Caco-2 (cell line): Measurements from ENCODE around the gene RGS6. TPM values are rescaled to one million over a fixed set of nuclear protein-coding genes. Genes with fewer than 3 reads are reported as not detected.

Source experiments
- BruUV-seq: library from RNA; stranded (reverse); fragments of 400-500 nt; replicated peaks from 2 replicates; lab custom pipeline; 2021; lab: Mats Ljungman, UMichigan
- CTCF ChIA-PET: fragments of 300-600 bp; sonication (Branson Sonifier 250); formaldehyde crosslinking; loops from one replicate; lab custom pipeline; 2022; ENCODE audit warnings: antibody characterized with exemption; lab: Charles Lee
- POLR2A ChIA-PET: fragments of 300-600 bp; sonication (Branson Sonifier 250); formaldehyde crosslinking; loops from one replicate; lab custom pipeline; 2022; ENCODE audit warnings: antibody characterized with exemption; lab: Charles Lee
- DNase-seq, 2 experiments: peaks; one replicate each; pipeline versions ENCODE4 v3.0.0 to v3.0.0-alpha.2; 2020 to 2022
- H3K27me3 ChIP-seq: replicated peaks from 2 replicates; pipeline ENCODE4 v1.6.0; 2011; ENCODE audit warnings: low read length; ENCODE audit not compliant: control insufficient read depth, insufficient read depth
- H3K36me3 ChIP-seq: 2 replicates; pipeline ENCODE4 v1.5.1; 2011; ENCODE audit warnings: low read length; ENCODE audit not compliant: control insufficient read depth, insufficient read depth
- H3K4me1 ChIP-seq: fragments of 250-450 bp; sonication (Bioruptor Pico); 2 replicates; pipeline ENCODE4 v1.5.1; 2020; ENCODE audit warnings: mild to moderate bottlenecking
- H3K4me3 ChIP-seq: 2 replicates; pipeline ENCODE4 v1.5.1; 2011; ENCODE audit warnings: low read depth, mild to moderate bottlenecking, control low read depth, low read length
- H3K9me3 ChIP-seq: fragments of 250-450 bp; sonication (Bioruptor Pico); 2 replicates; pipeline ENCODE4 v1.5.1; 2020; ENCODE audit warnings: mild to moderate bottlenecking, moderate library complexity
- H3K27ac Mint-ChIP-seq: one replicate; pipeline ENCODE4 v1.8.0; 2022; ENCODE audit warnings: mixed read lengths; ENCODE audit not compliant: unreplicated experiment
- H3K27me3 Mint-ChIP-seq: one replicate; pipeline ENCODE4 v1.8.0; 2022; ENCODE audit warnings: mixed read lengths; ENCODE audit not compliant: insufficient read depth, unreplicated experiment
- H3K36me3 Mint-ChIP-seq: one replicate; pipeline ENCODE4 v1.8.0; 2022; ENCODE audit warnings: mild to moderate bottlenecking, mixed read lengths; ENCODE audit not compliant: insufficient read depth, unreplicated experiment
- H3K4me1 Mint-ChIP-seq: one replicate; pipeline ENCODE4 v1.8.0; 2022; ENCODE audit warnings: low read depth, mixed read lengths; ENCODE audit not compliant: unreplicated experiment
- H3K4me3 Mint-ChIP-seq: one replicate; pipeline ENCODE4 v1.8.0; 2022; ENCODE audit warnings: mild to moderate bottlenecking, moderate library complexity, mixed read lengths; ENCODE audit not compliant: unreplicated experiment
- H3K9me3 Mint-ChIP-seq: one replicate; pipeline ENCODE4 v1.8.0; 2022; ENCODE audit warnings: mixed read lengths; ENCODE audit not compliant: unreplicated experiment
- CTCF ChIP-seq, 2 experiments: fragments of 200-600 bp in 1 of 2; IDR thresholded peaks; 1 replicate in 1 of 2; 2 replicates in 1 of 2; pipeline versions ENCODE4 v1.5.1 to v1.8.0; 2011 to 2022; ENCODE audit warnings: antibody characterized with exemption in 1 of 2, control low read depth in 1 of 2, inconsistent platforms in 1 of 2, low read depth in 1 of 2, low read length in 1 of 2, mild to moderate bottlenecking in 1 of 2, moderate library complexity in 1 of 2; ENCODE audit not compliant: insufficient read depth in 1 of 2, severe bottlenecking in 1 of 2, unreplicated experiment in 1 of 2
- intact Hi-C: fragments of 100-400 bp; cut with micrococcal nuclease; formaldehyde crosslinking; loops from one replicate; pipeline ENCODE4 v1.10.0; 2022; ENCODE audit not compliant: unreplicated experiment
- total RNA-seq: library from RNA; stranded (reverse); gene quantifications from 2 replicates; pipeline ENCODE4 v1.2.3, GENCODE V29; 2022

The RGS6 gene
- total RNA-seq, 1 experiment from 2014 or later, result not detected

GRCh38 chr14:72408020-72408419 is 475.8 kb downstream of the RGS6 start:
- no peak overlapping the region for H3K4me3 Mint-ChIP-seq
- ChIA-PET CTCF (interaction anchor here (0.7 kb wide), 1 partner anchor 32 kb away, joined by 3 read pairs; no protein-coding TSS in a partner anchor), POLR2A (no interaction called here)

DNA sequence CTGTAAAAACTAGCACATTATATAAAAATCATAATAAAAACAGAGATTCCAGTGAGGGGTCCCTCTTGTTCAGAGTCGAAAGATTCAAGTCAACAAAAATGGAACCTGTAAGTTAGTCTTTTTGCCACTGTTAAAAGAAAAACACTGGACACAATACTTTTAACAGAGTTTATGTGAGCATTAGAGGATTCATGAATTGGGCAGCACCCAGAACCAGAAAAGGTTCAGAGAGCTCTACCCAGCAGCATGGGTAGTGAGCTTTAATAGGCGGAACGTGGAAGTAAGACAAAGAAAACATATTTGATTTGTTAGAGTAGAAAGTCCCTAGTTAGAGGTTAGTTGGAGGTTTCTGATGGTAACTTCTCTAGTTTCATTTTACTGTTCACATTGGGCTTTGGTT is 476.8 kb downstream of the RGS6 start:
- Mint-ChIP-seq H3K4me1 (no peaks in the 10 kb centered on the region), H3K27me3 (peaks cover 8% of the 10 kb centered on the region), H3K4me3 (no peak overlapping the region), H3K9me3 (peaks cover 8% of the 10 kb centered on the region), H3K27ac (no peak overlapping the region), H3K36me3 (no peaks in the 10 kb centered on the region)
- H3K27me3 ChIP-seq, result no peaks in the 10 kb centered on the region
- H3K4me3 ChIP-seq, result no peak overlapping the region
- CTCF ChIA-PET, result no interaction called here
- POLR2A ChIA-PET, result no interaction called here
- H3K36me3 ChIP-seq, result no peaks in the 10 kb centered on the region
- TF ChIP-seq CTCF (IDR thresholded peaks at IDR 0.05; ENCODE audit: insufficient read depth in 1 of 2, low read depth in 1 of 2, low read length in 1 of 2, severe bottlenecking in 1 of 2, unreplicated experiment in 1 of 2), result no peak
- H3K9me3 ChIP-seq, result no peaks in the 10 kb centered on the region
- no peaks in the 10 kb centered on the region for H3K4me1 ChIP-seq
- no peak for DNase-seq
- no TSS peak for BruUV-seq
- intact Hi-C loops, result no loop called here

More at GRCh38 chr14:72408020-72408419, 475.8 kb downstream of the RGS6 start:
- H3K36me3 ChIP-seq, result no peaks in the 10 kb centered on the region
- peaks cover 7% of the 10 kb centered on the region for H3K27me3 Mint-ChIP-seq
- H3K4me1 ChIP-seq, result no peaks in the 10 kb centered on the region
- peaks cover 8% of the 10 kb centered on the region for H3K9me3 Mint-ChIP-seq
- no peak overlapping the region for H3K27ac Mint-ChIP-seq
- BruUV-seq, result no TSS peak
- H3K36me3 Mint-ChIP-seq, result no peaks in the 10 kb centered on the region
- intact Hi-C loops, result no loop called here
- H3K9me3 ChIP-seq, result no peaks in the 10 kb centered on the region
- no peak overlapping the region for H3K4me3 ChIP-seq
- H3K4me1 Mint-ChIP-seq, result no peaks in the 10 kb centered on the region
- DNase-seq, result no peak
- no peak for TF ChIP-seq CTCF (IDR thresholded peaks at IDR 0.05; ENCODE audit: insufficient read depth in 1 of 2, low read depth in 1 of 2, low read length in 1 of 2, severe bottlenecking in 1 of 2, unreplicated experiment in 1 of 2)
- no peaks in the 10 kb centered on the region for H3K27me3 ChIP-seq

DNA sequence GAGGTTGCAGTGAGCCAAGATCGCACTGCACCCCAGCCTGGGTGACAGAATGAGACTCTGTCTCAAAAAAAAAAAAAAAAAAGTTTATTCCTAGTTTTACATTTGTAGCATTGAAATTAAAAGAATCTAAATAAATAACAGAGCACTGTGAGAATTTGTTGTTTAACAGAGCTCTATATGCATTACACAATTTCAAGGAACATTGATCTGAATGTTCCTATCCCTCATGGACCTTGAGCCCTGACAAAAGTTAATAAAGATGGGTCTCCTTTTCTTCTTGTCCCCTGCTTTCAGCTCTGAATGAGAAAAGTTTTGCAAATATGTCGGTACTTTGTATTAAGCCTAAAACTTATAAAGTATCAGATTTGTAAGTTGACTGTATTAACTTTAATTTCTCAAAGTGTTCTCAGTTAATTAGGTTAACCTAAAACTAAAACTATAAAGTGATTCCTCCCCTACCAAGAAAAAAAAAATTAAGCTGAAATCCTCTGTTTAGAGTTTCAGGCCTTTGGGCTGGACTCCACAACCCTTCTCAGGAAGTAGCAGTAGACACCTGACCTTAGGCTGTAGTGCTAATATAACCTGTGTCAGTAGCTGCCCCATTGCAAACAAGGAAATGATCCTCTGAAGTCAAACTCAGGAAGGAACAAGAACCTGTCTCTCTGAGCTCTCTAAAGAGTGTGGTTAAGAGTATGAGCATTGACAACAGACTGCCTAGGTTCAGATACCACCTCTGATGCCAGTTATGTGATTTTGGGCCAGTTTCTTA is 484.0 kb downstream of the RGS6 start:
- Histone ChIP-seq H3K4me3 (no peak overlapping the region), H3K27me3 (no peaks in the 10 kb centered on the region), H3K36me3 (no peaks in the 10 kb centered on the region), H3K9me3 (no peaks in the 10 kb centered on the region; the same call in 1 of the 2 replicates), H3K4me1 (no peaks in the 10 kb centered on the region)
- no peak overlapping the region for H3K27ac Mint-ChIP-seq
- ChIA-PET POLR2A (no interaction called here), CTCF (no interaction called here)
- peaks cover 6% of the 10 kb centered on the region for H3K27me3 Mint-ChIP-seq
- H3K4me3 Mint-ChIP-seq, result no peak overlapping the region
- no TSS peak for BruUV-seq
- no peaks in the 10 kb centered on the region for H3K36me3 Mint-ChIP-seq
- no peak for DNase-seq
- no peaks in the 10 kb centered on the region for H3K9me3 Mint-ChIP-seq
- no peaks in the 10 kb centered on the region for H3K4me1 Mint-ChIP-seq
- TF ChIP-seq CTCF (IDR thresholded peaks at IDR 0.05; ENCODE audit: insufficient read depth in 1 of 2, low read depth in 1 of 2, low read length in 1 of 2, severe bottlenecking in 1 of 2, unreplicated experiment in 1 of 2), result no peak
- intact Hi-C loops, result no loop called here
